Kidney (tissue), 14 donors: Measurements from ENCODE around the gene EHBP1L1. TPM values are rescaled to one million over a fixed set of nuclear protein-coding genes. Genes with fewer than 3 reads are reported as not detected.

Source experiments
- DNase-seq, 5 donors: peaks; one replicate each; pipeline ENCODE4 v3.0.0-alpha.2; 2013 to 2020
- FAIRE-seq: peaks from 2 replicates; lab custom pipeline; 2012; peaks lifted over from hg19 to GRCh38; lab: Jason Lieb, UNC
- H3K27ac ChIP-seq, 2 donors: one replicate each; pipeline ENCODE4 v1.7.0; 2013; ENCODE audit warnings: low read depth in 2 of 2, low read length in 2 of 2, inconsistent platforms in 1 of 2
- H3K27me3 ChIP-seq: one replicate; pipeline ENCODE4 v1.7.1; 2013; ENCODE audit warnings: low read length, inconsistent platforms; ENCODE audit not compliant: control insufficient read depth, insufficient read depth
- H3K36me3 ChIP-seq, 3 donors: one replicate each; pipeline versions ENCODE4 v1.7.0 to v1.7.1; 2013; ENCODE audit warnings: low read length in 3 of 3, control low read depth in 1 of 3, inconsistent platforms in 1 of 3; ENCODE audit not compliant: insufficient read depth in 3 of 3, control insufficient read depth in 2 of 3
- H3K4me1 ChIP-seq, 3 donors: one replicate each; pipeline versions ENCODE4 v1.7.0 to v1.7.1; 2013; ENCODE audit warnings: low read length in 3 of 3, inconsistent platforms in 1 of 3, low read depth in 1 of 3; ENCODE audit not compliant: control insufficient read depth in 2 of 3, insufficient read depth in 2 of 3
- H3K4me3 ChIP-seq, 3 donors: one replicate each; pipeline versions ENCODE4 v1.7.0 to v1.8.1; 2013; ENCODE audit warnings: low read length in 3 of 3, control low read depth in 1 of 3, inconsistent platforms in 1 of 3
- H3K9ac ChIP-seq, 3 donors: one replicate each; pipeline versions ENCODE4 v1.7.0 to v1.7.1; 2013; ENCODE audit warnings: low read length in 3 of 3, control low read depth in 1 of 3, inconsistent platforms in 1 of 3
- H3K9me3 ChIP-seq, 3 donors: one replicate each; pipeline versions ENCODE4 v1.7.0 to v1.7.1; 2013; ENCODE audit warnings: low read length in 3 of 3, control low read depth in 1 of 3, inconsistent platforms in 1 of 3; ENCODE audit not compliant: control insufficient read depth in 2 of 3, insufficient read depth in 1 of 3
- intact Hi-C: fragments of 100-400 bp; cut with DNase I; formaldehyde crosslinking; loops from one replicate; pipeline ENCODE4 v1.11.1; 2022
- polyA plus RNA-seq: library from polyadenylated mRNA; stranded (reverse); fragments of 350-450 nt; fragmentation: Illumina TruSeq; extraction: RNeasy Lipid Tissue Mini Kit (QIAGEN cat#74804); gene quantifications from one replicate; pipeline ENCODE4 v1.2.3, GENCODE V29; 2014; ENCODE audit warnings: low read depth, low replicate concordance; ENCODE audit not compliant: insufficient read depth
- total RNA-seq: library from RNA; stranded (reverse); fragmentation: NEBNext Ultra II Directional; extraction: Animal tissue kit (Norgen Biotek cat#: 25700); gene quantifications from one replicate; pipeline ENCODE4 v1.2.1, GENCODE V29; 2021
- TF ChIP-seq, protein P1 (sequence below): IDR thresholded peaks from 3 replicates; pipeline ENCODE4 v1.5.1; 2012; ENCODE audit warnings: mild to moderate bottlenecking, moderate library complexity, borderline replicate concordance; ENCODE audit not compliant: insufficient read depth; ENCODE audit errors: extremely low read depth
- donor health status: control.
- donor health status: control.
- donor health status: control.
- donor health status: control.
- donor health status: control.
- donor health status: DM: yes; HTN: yes; CAD: no.
- donor health status: Normal renal cell carcinoma (clear cell type).

EHBP1L1 gene
- total and polyA plus RNA-seq, 2 donors from 2014 or later, result 20.5 to 95.4 TPM

DNA sequence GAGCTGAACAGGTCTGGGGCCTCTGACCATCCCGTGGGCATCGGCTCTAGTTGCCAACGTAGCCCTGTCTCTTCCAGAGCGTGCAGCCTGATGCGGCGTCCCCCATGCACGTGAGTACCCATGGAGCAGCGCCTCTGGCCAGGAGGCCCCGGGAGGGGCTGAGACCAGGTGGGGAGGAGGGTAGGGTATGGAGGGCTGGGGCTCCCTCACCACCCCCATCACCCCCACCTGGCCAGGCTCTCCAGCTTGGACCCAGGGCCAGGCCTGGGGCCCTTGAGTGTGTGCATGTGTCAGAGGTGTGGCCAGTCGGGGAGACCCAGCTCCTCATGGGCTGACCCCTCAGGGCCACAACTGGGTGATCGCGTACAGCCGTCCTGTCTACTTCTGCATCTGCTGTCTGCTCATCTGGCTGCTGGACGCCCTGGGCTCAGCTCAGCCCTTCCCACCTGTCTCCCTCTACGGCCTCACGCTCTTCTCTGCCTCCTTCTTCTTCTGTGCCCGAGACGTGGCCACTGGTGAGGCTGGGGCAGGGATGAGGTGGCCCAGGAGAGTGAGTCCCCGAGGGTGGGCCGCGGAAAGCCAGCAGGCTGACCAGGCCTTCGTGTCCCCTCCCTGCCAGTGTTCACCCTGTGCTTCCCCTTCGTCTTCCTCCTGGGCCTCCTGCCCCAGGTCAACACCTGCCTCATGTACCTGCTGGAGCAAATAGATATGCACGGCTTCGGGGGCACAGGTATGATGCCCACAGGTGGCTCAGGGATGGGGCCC lies 48.2 kb downstream of the EHBP1L1 start:
- H3K36me3 ChIP-seq, result peaks cover 3 to 21% (median 18%) of the 10 kb centered on the region in 3 donors
- no peaks in the 10 kb centered on the region for H3K4me1 ChIP-seq
- H3K9me3 ChIP-seq, result no peaks in the 10 kb centered on the region
- no peaks in the 10 kb centered on the region for H3K27me3 ChIP-seq
- no peak overlapping the region for H3K9ac ChIP-seq
- H3K27ac ChIP-seq, result no peak overlapping the region
- intact Hi-C loops, result no loop called here
- FAIRE-seq (no peak), DNase-seq (no peak)
- TF ChIP-seq, protein P1, sequence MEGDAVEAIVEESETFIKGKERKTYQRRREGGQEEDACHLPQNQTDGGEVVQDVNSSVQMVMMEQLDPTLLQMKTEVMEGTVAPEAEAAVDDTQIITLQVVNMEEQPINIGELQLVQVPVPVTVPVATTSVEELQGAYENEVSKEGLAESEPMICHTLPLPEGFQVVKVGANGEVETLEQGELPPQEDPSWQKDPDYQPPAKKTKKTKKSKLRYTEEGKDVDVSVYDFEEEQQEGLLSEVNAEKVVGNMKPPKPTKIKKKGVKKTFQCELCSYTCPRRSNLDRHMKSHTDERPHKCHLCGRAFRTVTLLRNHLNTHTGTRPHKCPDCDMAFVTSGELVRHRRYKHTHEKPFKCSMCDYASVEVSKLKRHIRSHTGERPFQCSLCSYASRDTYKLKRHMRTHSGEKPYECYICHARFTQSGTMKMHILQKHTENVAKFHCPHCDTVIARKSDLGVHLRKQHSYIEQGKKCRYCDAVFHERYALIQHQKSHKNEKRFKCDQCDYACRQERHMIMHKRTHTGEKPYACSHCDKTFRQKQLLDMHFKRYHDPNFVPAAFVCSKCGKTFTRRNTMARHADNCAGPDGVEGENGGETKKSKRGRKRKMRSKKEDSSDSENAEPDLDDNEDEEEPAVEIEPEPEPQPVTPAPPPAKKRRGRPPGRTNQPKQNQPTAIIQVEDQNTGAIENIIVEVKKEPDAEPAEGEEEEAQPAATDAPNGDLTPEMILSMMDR, result no peak
- H3K4me3 ChIP-seq, result no peak overlapping the region

DNA sequence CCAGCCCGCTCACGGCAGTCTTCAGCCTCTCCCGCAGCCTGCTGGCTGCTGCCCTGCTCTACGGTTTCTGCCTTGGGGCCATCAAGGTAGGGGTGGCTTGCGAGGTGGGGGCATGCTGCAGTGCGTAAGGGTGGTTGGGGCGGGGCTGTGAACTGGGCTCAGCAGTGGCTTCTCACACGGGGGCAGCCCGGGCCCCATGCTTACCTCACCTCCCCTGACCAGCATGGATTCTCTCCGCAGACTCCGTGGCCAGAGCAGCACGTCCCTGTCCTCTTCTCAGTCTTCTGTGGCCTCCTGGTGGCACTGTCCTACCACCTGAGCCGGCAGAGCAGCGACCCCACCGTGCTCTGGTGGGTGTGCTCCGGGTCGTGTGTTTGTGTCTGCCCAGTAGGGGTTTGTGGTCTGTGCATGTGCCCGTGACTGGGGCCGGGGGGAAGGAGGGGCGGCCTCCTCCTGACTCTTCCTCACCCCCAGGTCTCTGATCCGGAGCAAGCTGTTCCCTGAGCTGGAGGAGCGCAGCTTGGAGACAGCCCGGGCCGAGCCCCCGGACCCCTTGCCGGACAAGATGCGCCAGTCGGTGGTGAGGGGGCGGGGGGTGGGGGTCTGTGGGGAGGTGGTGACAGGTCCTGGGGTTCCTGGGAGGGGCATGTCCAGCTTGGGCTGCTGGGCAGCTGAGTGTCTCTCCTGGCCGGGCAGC lies 49.2 kb downstream of the EHBP1L1 start:
- DNase-seq (peak in 1 of 5 donors; percentile 40), FAIRE-seq (no peak)
- TF ChIP-seq, protein P1, result no peak

DNA sequence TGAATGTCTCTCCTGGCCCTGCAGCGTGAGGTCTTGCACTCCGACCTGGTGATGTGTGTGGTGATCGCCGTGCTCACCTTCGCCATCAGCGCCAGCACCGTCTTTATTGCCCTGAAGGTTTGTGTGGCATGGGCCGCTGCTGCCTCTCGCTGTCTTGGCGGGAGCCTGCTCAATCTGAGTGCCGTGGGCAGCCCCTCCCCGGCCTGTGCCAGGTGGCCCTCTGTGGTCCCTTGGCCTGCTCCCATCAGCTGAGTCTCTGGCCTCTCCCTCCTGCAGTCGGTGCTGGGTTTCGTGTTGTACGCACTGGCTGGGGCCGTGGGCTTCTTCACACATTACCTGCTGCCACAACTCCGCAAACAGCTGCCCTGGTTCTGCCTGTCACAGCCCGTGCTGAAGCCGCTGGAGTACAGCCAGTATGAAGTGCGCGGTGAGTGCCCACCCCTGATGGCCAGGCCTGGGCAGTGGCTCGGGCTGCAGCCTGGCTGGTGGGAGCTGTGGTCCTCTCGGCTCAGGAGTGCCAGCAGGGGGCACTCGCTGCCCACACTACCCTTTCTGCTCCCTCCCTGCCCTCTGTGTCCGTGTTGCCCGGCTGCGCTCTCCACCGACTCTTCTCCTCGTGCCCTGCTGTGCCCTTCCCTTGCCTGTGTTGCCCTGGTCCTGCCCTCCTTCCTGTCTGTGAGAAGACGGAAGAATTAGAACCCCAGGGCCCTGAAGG lies 49.9 kb downstream of the EHBP1L1 start:
- FAIRE-seq (no peak), DNase-seq (peak; percentile 41 to 84 (median 57))
- H3K9me3 ChIP-seq, result no peaks in the 10 kb centered on the region
- intact Hi-C loops, result no loop called here
- TF ChIP-seq, protein P1, result peak; percentile 54
- no peaks in the 10 kb centered on the region for H3K27me3 ChIP-seq
- no peaks in the 10 kb centered on the region for H3K4me1 ChIP-seq
- peaks cover 2 to 33% (median 29%) of the 10 kb centered on the region in 3 donors for H3K36me3 ChIP-seq
- H3K27ac ChIP-seq, result no peak overlapping the region
- no peak overlapping the region for H3K9ac ChIP-seq
- no peak overlapping the region for H3K4me3 ChIP-seq

More for the DNA sequence above, 49.2 kb downstream of the EHBP1L1 start:
- Histone ChIP-seq H3K4me1 (no peaks in the 10 kb centered on the region), H3K27me3 (no peaks in the 10 kb centered on the region), H3K27ac (no peak overlapping the region), H3K9ac (no peak overlapping the region), H3K4me3 (no peak overlapping the region), H3K36me3 (peaks cover 2 to 28% (median 22%) of the 10 kb centered on the region in 3 donors), H3K9me3 (no peaks in the 10 kb centered on the region)
- intact Hi-C loops, result no loop called here
